HepG2 (cell line): ENCODE data around the gene SLC25A52. TPM values are rescaled to one million over a fixed set of nuclear protein-coding genes. Genes with fewer than 3 reads are reported as not detected.
A peak's percentile ranks its signal among the peaks of the same experiment; 100 is the strongest.

Experiments used
- ATAC-seq: fragments of 200-7000 bp; cut with Tn5 transposase; 3 replicates; pipeline ENCODE4 v1.9.1; 2020; ENCODE audit warnings: mild to moderate bottlenecking, moderate library complexity
- BruUV-seq: library from RNA; stranded (reverse); fragments of 400-500 nt; replicated peaks from 2 replicates; lab custom pipeline; 2021; lab: Mats Ljungman, UMichigan
- CTCF ChIA-PET: fragments of 300-600 bp; formaldehyde crosslinking; extraction: SDS; loops from one replicate; lab custom pipeline; 2021; ENCODE audit warnings: low total read pairs, inconsistent platforms, low intra/inter-chr PET ratio; lab: Yijun Ruan, JAX
- POLR2A ChIA-PET: fragments of 350-600 bp; sonication (Branson Sonifier 250); formaldehyde crosslinking; loops from one replicate; lab custom pipeline; 2020; ENCODE audit warnings: antibody characterized with exemption, inconsistent platforms; lab: Yijun Ruan, JAX
- DNase-seq: peaks from one replicate; pipeline ENCODE4 v3.0.0-alpha.2; 2015; ENCODE audit warnings: low spot score
- FAIRE-seq: peaks from 3 replicates; lab custom pipeline; 2011; peaks lifted over from hg19 to GRCh38; lab: Jason Lieb, UNC
- H2AFZ ChIP-seq: one replicate; pipeline ENCODE4 v1.6.1; 2011; ENCODE audit warnings: low read length, inconsistent platforms
- H3K27ac ChIP-seq: fragments of 300-600 bp; 3 replicates; pipeline ENCODE4 v1.8.0; 2011; ENCODE audit warnings: mixed run types, mild to moderate bottlenecking, mixed read lengths, low read length, inconsistent platforms; ENCODE audit not compliant: insufficient read depth; ENCODE audit errors: extremely low read length
- H3K27me3 ChIP-seq, 2 experiments: fragments of 200-600 bp in 1 of 2; 2 replicates in 1 of 2; 3 replicates in 1 of 2; pipeline versions ENCODE4 v1.6.0 to v1.8.0; 2011; ENCODE audit warnings: low read length in 2 of 2, mild to moderate bottlenecking in 2 of 2, moderate library complexity in 2 of 2, inconsistent platforms in 1 of 2; ENCODE audit not compliant: insufficient read depth in 2 of 2, control insufficient read depth in 1 of 2
- H3K36me3 ChIP-seq, 2 experiments: fragments of 200-600 bp in 1 of 2; replicated peaks in 1 of 2; 2 replicates in 1 of 2; 3 replicates in 1 of 2; pipeline versions ENCODE4 v1.5.1 to v1.8.0; 2011; ENCODE audit warnings: low read length in 2 of 2, inconsistent platforms in 1 of 2; ENCODE audit not compliant: insufficient read depth in 2 of 2, control insufficient read depth in 1 of 2
- H3K4me1 ChIP-seq: 2 replicates; pipeline ENCODE4 v1.5.1; 2012; ENCODE audit warnings: low read length, inconsistent platforms; ENCODE audit not compliant: insufficient read depth
- H3K4me2 ChIP-seq: 2 replicates; pipeline ENCODE4 v1.6.0; 2011; ENCODE audit warnings: low read depth, low read length, inconsistent platforms
- H3K4me3 ChIP-seq, 3 experiments: fragments of 200-600 bp in 1 of 3; sonication (generic), shearing (Covaris generic) in 1 of 3; replicated peaks in 1 of 3; 2 replicates each; pipeline ENCODE4 v1.5.1; 2011 to 2016; ENCODE audit warnings: low read length in 3 of 3, inconsistent platforms in 2 of 3, low read depth in 2 of 3, mild to moderate bottlenecking in 2 of 3, control low read depth in 1 of 3, mixed read lengths in 1 of 3; ENCODE audit not compliant: insufficient read depth in 1 of 3
- H3K79me2 ChIP-seq: one replicate; pipeline ENCODE4 v1.6.1; 2011; ENCODE audit warnings: low read length, inconsistent platforms; ENCODE audit not compliant: insufficient read depth
- H3K9ac ChIP-seq: 2 replicates; pipeline ENCODE4 v1.6.0; 2011; ENCODE audit warnings: mild to moderate bottlenecking, low read depth, low read length, inconsistent platforms; ENCODE audit not compliant: insufficient read depth
- H3K9me3 ChIP-seq: 2 replicates; pipeline ENCODE4 v1.5.1; 2012; ENCODE audit warnings: mild to moderate bottlenecking, low read length
- H4K20me1 ChIP-seq: 2 replicates; pipeline ENCODE4 v1.6.0; 2011; ENCODE audit warnings: inconsistent platforms, mild to moderate bottlenecking, low read length, moderate library complexity; ENCODE audit not compliant: insufficient read depth
- ASH2L ChIP-seq: fragments of 300-600, 200-600 bp; sonication (generic); IDR thresholded peaks from 2 replicates; pipeline ENCODE4 v1.7.0; 2017; ENCODE audit warnings: low read depth, mild to moderate bottlenecking, moderate library complexity, mixed read lengths, low read length; ENCODE audit not compliant: insufficient read length
- ATF7 ChIP-seq, 2 experiments: fragments of 450-650 bp in 1 of 2; sonication (generic) in 1 of 2; formaldehyde crosslinking in 1 of 2; IDR thresholded peaks; 2 replicates each; pipeline versions ENCODE4 v1.4.0 to v1.6.1; 2016 to 2020; ENCODE audit warnings: antibody characterized with exemption in 1 of 2, mild to moderate bottlenecking in 1 of 2, missing genetic modification reagents in 1 of 2
- BHLHE40 ChIP-seq: IDR thresholded peaks from 2 replicates; pipeline ENCODE4 v1.6.1; 2011; ENCODE audit warnings: low read length, improper control_type of control experiment
- CREB1 ChIP-seq, 2 experiments: fragments of 450-650 bp in 1 of 2; IDR thresholded peaks; 2 replicates each; pipeline ENCODE4 v1.6.1; 2016 to 2017; ENCODE audit warnings: control low read depth in 1 of 2, mild to moderate bottlenecking in 1 of 2, missing compliant biosample characterization in 1 of 2, missing genetic modification characterization in 1 of 2
- EZH2 ChIP-seq: conservative IDR thresholded peaks from 2 replicates; pipeline ENCODE4 v1.6.1; 2012; ENCODE audit warnings: mild to moderate bottlenecking, low read depth, low read length, moderate library complexity
- GPN1 ChIP-seq: sonication (generic); formaldehyde crosslinking; IDR thresholded peaks from 2 replicates; pipeline ENCODE4 v1.5.1; 2020; ENCODE audit warnings: missing genetic modification reagents, borderline replicate concordance
- HNF4G ChIP-seq, 2 experiments: sonication (generic) in 1 of 2; formaldehyde crosslinking in 1 of 2; IDR thresholded peaks; 2 replicates each; pipeline versions ENCODE4 v1.4.0 to v1.6.1; 2011 to 2020; ENCODE audit warnings: borderline replicate concordance in 2 of 2, low read depth in 2 of 2, mild to moderate bottlenecking in 2 of 2, low read length in 1 of 2, missing genetic modification reagents in 1 of 2, moderate library complexity in 1 of 2
- KLF11 ChIP-seq: IDR thresholded peaks from 2 replicates; pipeline ENCODE4 v1.6.1; 2016; ENCODE audit warnings: missing compliant biosample characterization
- PAX8 ChIP-seq: sonication (generic); formaldehyde crosslinking; IDR thresholded peaks from 2 replicates; pipeline ENCODE4 v1.8.0; 2022; ENCODE audit warnings: mild to moderate bottlenecking, missing genetic modification reagents, borderline replicate concordance
- SP2 ChIP-seq: sonication (generic); formaldehyde crosslinking; IDR thresholded peaks from 2 replicates; pipeline ENCODE4 v1.5.1; 2020; ENCODE audit warnings: mild to moderate bottlenecking, missing genetic modification reagents
- TOPORS ChIP-seq: sonication (generic); formaldehyde crosslinking; IDR thresholded peaks from 2 replicates; pipeline ENCODE4 v1.8.0; 2023; ENCODE audit warnings: mild to moderate bottlenecking, missing genetic modification reagents
- ZNF224 ChIP-seq: sonication (generic); formaldehyde crosslinking; IDR thresholded peaks from 2 replicates; pipeline ENCODE4 v1.5.0; 2020; ENCODE audit warnings: mild to moderate bottlenecking, missing genetic modification reagents
- ZNF292 ChIP-seq: sonication (generic); formaldehyde crosslinking; IDR thresholded peaks from 2 replicates; pipeline ENCODE4 v1.8.1; 2022; ENCODE audit warnings: mild to moderate bottlenecking, low read depth, missing genetic modification reagents, borderline replicate concordance
- ZNF34 ChIP-seq: sonication (generic); formaldehyde crosslinking; IDR thresholded peaks from 2 replicates; pipeline ENCODE4 v1.4.0; 2020; ENCODE audit warnings: mild to moderate bottlenecking, missing genetic modification reagents, borderline replicate concordance
- ZNF761 ChIP-seq: sonication (generic); formaldehyde crosslinking; conservative IDR thresholded peaks from 2 replicates; pipeline ENCODE4 v1.4.0; 2020; ENCODE audit warnings: mild to moderate bottlenecking, missing genetic modification reagents
- WGBS: methylation state at CpG from one replicate; pipeline ENCODE4 v1.1.6; 2017; ENCODE audit warnings: low lambda C conversion rate; 5-methylcytosine and 5-hydroxymethylcytosine counted together
- in situ Hi-C: cut with HindIII; loops from 2 replicates; pipeline ENCODE4 v1.10.0; 2017; ENCODE audit warnings: low pct_unique_long_range_greater_than_20kb; ENCODE audit not compliant: extremely low pct_ligation_motif_present
- intact Hi-C: fragments of 100-400 bp; cut with micrococcal nuclease; formaldehyde crosslinking; loops from one replicate; pipeline ENCODE4 v1.10.0; 2022; ENCODE audit not compliant: unreplicated experiment
- polyA plus RNA-seq, 8 experiments: library from polyadenylated mRNA; depleted of rRNA in 3 of 8; stranded (reverse) in 7 of 8; unstranded in 1 of 8; fragments of >200 nt; fragmentation: Illumina TruSeq in 4 of 8; extraction: Trizol in 4 of 8; gene quantifications; 2 replicates each; pipeline versions ENCODE4 v1.2.1 to v1.2.3, GENCODE V29; 2011 to 2016; ENCODE audit warnings: low read depth in 4 of 8, missing spikeins in 1 of 8, mixed read lengths in 1 of 8; ENCODE audit not compliant: insufficient read depth in 1 of 8
- total RNA-seq, 5 experiments: library from RNA; depleted of rRNA; stranded (reverse); fragments of >200 nt; fragmentation: Illumina TruSeq; extraction: Trizol; gene quantifications; 2 replicates each; pipeline ENCODE4 v1.2.3, GENCODE V29; 2016; ENCODE audit warnings: low read depth in 1 of 5
- TF ChIP-seq, protein P1 (sequence below): sonication (generic); formaldehyde crosslinking; conservative IDR thresholded peaks from 2 replicates; pipeline ENCODE4 v1.4.0; 2020; ENCODE audit warnings: missing genetic modification reagents
- TF ChIP-seq, protein P2 (sequence below): IDR thresholded peaks from 2 replicates; pipeline ENCODE4 v1.6.1; 2018; ENCODE audit warnings: missing genetic modification reagents, mild to moderate bottlenecking, missing compliant biosample characterization

The SLC25A52 gene
- total and polyA plus RNA-seq, 2 of the 13 experiments (the other 11 are each of a cell fraction or from before 2014, with no cell fraction given) = 0.46 TPM; not detected in 1

DNA sequence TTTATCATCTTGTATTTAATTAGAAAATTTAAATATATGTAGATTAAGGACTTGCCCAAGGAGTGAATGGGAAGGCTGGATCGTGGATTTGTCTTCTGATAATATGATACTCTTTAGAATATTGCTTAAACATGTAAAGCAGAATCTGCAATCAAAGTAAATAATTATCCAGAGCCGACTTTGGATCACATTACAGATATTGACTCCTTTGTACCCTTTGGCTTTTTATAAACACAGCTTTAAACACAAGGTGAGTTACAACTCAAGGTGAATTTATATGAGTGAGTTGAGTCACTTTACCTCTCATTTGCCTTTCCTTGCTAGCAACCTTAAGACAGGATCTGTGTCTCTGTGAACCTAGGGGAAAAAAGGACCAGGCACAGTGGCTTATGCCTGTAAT lies 37.7 kb upstream of the SLC25A52 start:
- no peaks in the 10 kb centered on the region for H4K20me1 ChIP-seq
- no peak overlapping the region for H2AFZ ChIP-seq
- no peak for DNase-seq
- H3K79me2 ChIP-seq = no peaks in the 10 kb centered on the region
- in situ Hi-C loops (no loop called here), intact Hi-C loops (no loop called here)
- no TSS peak for BruUV-seq
- POLR2A ChIA-PET = no interaction called here
- CTCF ChIA-PET = no interaction called here
- H3K36me3 ChIP-seq = no peaks in the 10 kb centered on the region
- no peak overlapping the region for H3K4me2 ChIP-seq
- peaks cover 1 to 3% of the 10 kb centered on the region in 2 experiments; a peak in 1 of 5 replicates for H3K27me3 ChIP-seq
- H3K4me1 ChIP-seq = no peaks in the 10 kb centered on the region
- no peak for ATAC-seq
- H3K4me3 ChIP-seq = no peak overlapping the region
- 1% methylated on average over 2 of the region's 2 CpGs for WGBS
- no peak overlapping the region for H3K9ac ChIP-seq
- TF ChIP-seq, protein P1, sequence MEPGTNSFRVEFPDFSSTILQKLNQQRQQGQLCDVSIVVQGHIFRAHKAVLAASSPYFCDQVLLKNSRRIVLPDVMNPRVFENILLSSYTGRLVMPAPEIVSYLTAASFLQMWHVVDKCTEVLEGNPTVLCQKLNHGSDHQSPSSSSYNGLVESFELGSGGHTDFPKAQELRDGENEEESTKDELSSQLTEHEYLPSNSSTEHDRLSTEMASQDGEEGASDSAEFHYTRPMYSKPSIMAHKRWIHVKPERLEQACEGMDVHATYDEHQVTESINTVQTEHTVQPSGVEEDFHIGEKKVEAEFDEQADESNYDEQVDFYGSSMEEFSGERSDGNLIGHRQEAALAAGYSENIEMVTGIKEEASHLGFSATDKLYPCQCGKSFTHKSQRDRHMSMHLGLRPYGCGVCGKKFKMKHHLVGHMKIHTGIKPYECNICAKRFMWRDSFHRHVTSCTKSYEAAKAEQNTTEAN (CRISPR knock-in tag) = no peak
- no peak for TF ChIP-seq ZNF761
- no peaks in the 10 kb centered on the region for H3K9me3 ChIP-seq
- FAIRE-seq = no peak
- H3K27ac ChIP-seq = no peak overlapping the region

DNA sequence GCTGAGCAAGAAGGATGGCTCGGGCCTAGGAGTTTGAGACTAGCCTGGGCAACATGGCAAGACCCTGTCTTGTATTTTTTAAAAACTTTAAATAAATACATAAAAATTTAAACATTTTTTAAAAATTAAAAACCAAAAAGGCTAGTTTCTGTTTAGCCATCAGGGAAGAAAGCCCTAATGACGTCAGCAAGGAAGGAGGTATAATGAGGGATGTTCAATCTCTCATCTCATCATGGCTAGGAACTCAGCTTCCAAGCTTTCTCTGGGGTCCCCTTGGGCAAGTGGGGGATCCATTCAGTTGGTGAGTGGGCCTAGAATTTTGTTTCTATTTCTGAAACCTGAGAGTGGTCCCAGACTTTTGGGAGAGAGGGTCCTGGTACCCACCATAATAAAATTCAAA lies 35.1 kb upstream of the SLC25A52 start:
- Histone ChIP-seq H3K4me2 (no peak overlapping the region), H3K4me1 (peaks cover 22% of the 10 kb centered on the region), H3K36me3 (no peaks in the 10 kb centered on the region), H3K4me3 (no peak overlapping the region), H4K20me1 (no peaks in the 10 kb centered on the region), H3K9me3 (no peaks in the 10 kb centered on the region), H3K27ac (no peak overlapping the region), H3K9ac (no peak overlapping the region), H3K79me2 (no peaks in the 10 kb centered on the region), H2AFZ (no peak overlapping the region), H3K27me3 (0 out of 5 replicates have a peak, but pooled peaks cover 0 to 3% of the 10 kb centered on the region in 2 experiments)
- DNase-seq (no peak), FAIRE-seq (no peak), ATAC-seq (no peak)
- intact Hi-C loops = no loop called here
- in situ Hi-C loops = no loop called here
- no TSS peak for BruUV-seq
- ChIA-PET CTCF (no interaction called here), POLR2A (no interaction called here)
- 20% methylated on average over 2 of the region's 2 CpGs for WGBS
- TF ChIP-seq ATF7 (IDR thresholded peaks at IDR 0.05) = peak; percentile 57
- TF ChIP-seq ATF7 (CRISPR knock-in tag; IDR thresholded peaks at IDR 0.05) = no peak
- no peak for TF ChIP-seq ZNF34 (CRISPR knock-in tag)
- no peak for TF ChIP-seq PAX8
- no peak for TF ChIP-seq BHLHE40
- no peak for TF ChIP-seq EZH2
- no peak for TF ChIP-seq ZNF224
- TF ChIP-seq CREB1 (IDR thresholded peaks at IDR 0.05) = peak; percentile 82
- no peak for TF ChIP-seq CREB1 (CRISPR knock-in tag; IDR thresholded peaks at IDR 0.05)
- no peak for TF ChIP-seq ASH2L
- TF ChIP-seq KLF11 (CRISPR knock-in tag) = no peak
- TF ChIP-seq GPN1 (CRISPR knock-in tag) = no peak
- no peak for TF ChIP-seq TOPORS (CRISPR knock-in tag)
- TF ChIP-seq, protein P2, sequence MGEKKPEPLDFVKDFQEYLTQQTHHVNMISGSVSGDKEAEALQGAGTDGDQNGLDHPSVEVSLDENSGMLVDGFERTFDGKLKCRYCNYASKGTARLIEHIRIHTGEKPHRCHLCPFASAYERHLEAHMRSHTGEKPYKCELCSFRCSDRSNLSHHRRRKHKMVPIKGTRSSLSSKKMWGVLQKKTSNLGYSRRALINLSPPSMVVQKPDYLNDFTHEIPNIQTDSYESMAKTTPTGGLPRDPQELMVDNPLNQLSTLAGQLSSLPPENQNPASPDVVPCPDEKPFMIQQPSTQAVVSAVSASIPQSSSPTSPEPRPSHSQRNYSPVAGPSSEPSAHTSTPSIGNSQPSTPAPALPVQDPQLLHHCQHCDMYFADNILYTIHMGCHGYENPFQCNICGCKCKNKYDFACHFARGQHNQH (CRISPR knock-in tag) = no peak
- TF ChIP-seq SP2 = no peak
- TF ChIP-seq ZNF292 = no peak
- TF ChIP-seq HNF4G (IDR thresholded peaks at IDR 0.05; ENCODE audit: borderline replicate concordance, low read depth, low read length) = no peak
- TF ChIP-seq HNF4G (CRISPR knock-in tag; IDR thresholded peaks at IDR 0.05; ENCODE audit: borderline replicate concordance, low read depth) = no peak
